ENCODE results near the gene DIS3L2.
"Not testable (repeated sequence)": the region's sequence is repeated elsewhere in the genome, so short reads cannot be mapped to it uniquely, and the experiment has no call there.

Gene DIS3L2

GRCh38 chr2:232030229-232030628, 68.7 kb downstream of the DIS3L2 start:
- no peak for TF ChIP-seq HDGF (IDR thresholded peaks at IDR 0.05; ENCODE audit: borderline replicate concordance)
- POLR2A ChIA-PET = no interaction called here

GRCh38 chr2:232035292-232035691, 73.8 kb downstream of the DIS3L2 start:
- POLR2A ChIA-PET; DNase-seq (ENCODE audit: extremely low spot score); CTCF ChIA-PET: not testable (repeated sequence)

More at GRCh38 chr2:232030229-232030628, 68.7 kb downstream of the DIS3L2 start:
- peak; percentile 36 for DNase-seq (ENCODE audit: extremely low spot score)
- CTCF ChIA-PET = no interaction called here

- DNase-seq (ENCODE audit: extremely low spot score); CTCF ChIA-PET; POLR2A ChIA-PET: not testable (repeated sequence)
These were observed 75.4 kb downstream of the DIS3L2 start for GRCh38 chr2:232036876-232037275.

GRCh38 chr2:232038251-232038880, 76.9 kb downstream of the DIS3L2 start:
- TF ChIP-seq FOXA1 (IDR thresholded peaks at IDR 0.05) = no peak
- POLR2A ChIA-PET = no interaction called here
- no peak for DNase-seq (ENCODE audit: extremely low spot score)
- CTCF ChIA-PET = no interaction called here

- no peak for DNase-seq (ENCODE audit: extremely low spot score)
- CTCF ChIA-PET = no interaction called here
- no peak for TF ChIP-seq ZNF384 (IDR thresholded peaks at IDR 0.05)
- TF ChIP-seq FOXM1 (IDR thresholded peaks at IDR 0.05; ENCODE audit: borderline replicate concordance) = no peak
- TF ChIP-seq ARNT (IDR thresholded peaks at IDR 0.05) = no peak
- TF ChIP-seq NFRKB (IDR thresholded peaks at IDR 0.05) = no peak
- no peak for TF ChIP-seq TARDBP (IDR thresholded peaks at IDR 0.05)
- no peak for TF ChIP-seq FOXK2 (IDR thresholded peaks at IDR 0.05)
- no peak for TF ChIP-seq ELF4 (IDR thresholded peaks at IDR 0.05)
- no peak for TF ChIP-seq HDGF (IDR thresholded peaks at IDR 0.05; ENCODE audit: borderline replicate concordance)
- no peak for TF ChIP-seq CTBP1 (IDR thresholded peaks at IDR 0.05; ENCODE audit: borderline replicate concordance)
- no peak for TF ChIP-seq BHLHE40 (IDR thresholded peaks at IDR 0.05; ENCODE audit: borderline replicate concordance)
- no peak for TF ChIP-seq FOXA1 (IDR thresholded peaks at IDR 0.05)
- POLR2A ChIA-PET = no interaction called here
These were observed 77.5 kb downstream of the DIS3L2 start for GRCh38 chr2:232038881-232039485.

GRCh38 chr2:232042911-232043574, 81.5 kb downstream of the DIS3L2 start:
- TF ChIP-seq ELF4 (IDR thresholded peaks at IDR 0.05) = no peak
- no peak for TF ChIP-seq LEF1 (IDR thresholded peaks at IDR 0.05; ENCODE audit: borderline replicate concordance)
- TF ChIP-seq HDGF (IDR thresholded peaks at IDR 0.05; ENCODE audit: borderline replicate concordance) = no peak
- TF ChIP-seq BHLHE40 (IDR thresholded peaks at IDR 0.05; ENCODE audit: borderline replicate concordance) = no peak
- TF ChIP-seq ZNF384 (IDR thresholded peaks at IDR 0.05) = no peak
- TF ChIP-seq TARDBP (IDR thresholded peaks at IDR 0.05) = no peak
- no peak for TF ChIP-seq SP1 (IDR thresholded peaks at IDR 0.05)
- TF ChIP-seq FOXK2 (IDR thresholded peaks at IDR 0.05) = no peak
- TF ChIP-seq FOXM1 (IDR thresholded peaks at IDR 0.05; ENCODE audit: borderline replicate concordance) = no peak
- TF ChIP-seq NFRKB (IDR thresholded peaks at IDR 0.05) = no peak
- no peak for TF ChIP-seq ARNT (IDR thresholded peaks at IDR 0.05)
- TF ChIP-seq CTBP1 (IDR thresholded peaks at IDR 0.05; ENCODE audit: borderline replicate concordance) = no peak
- no peak for TF ChIP-seq PKNOX1 (IDR thresholded peaks at IDR 0.05)
- no peak for TF ChIP-seq SUZ12 (IDR thresholded peaks at IDR 0.05)
- CTCF ChIA-PET = no interaction called here
- POLR2A ChIA-PET = no interaction called here
- DNase-seq (ENCODE audit: extremely low spot score) = no peak

- ChIA-PET POLR2A (no interaction called here), CTCF (no interaction called here)
- DNase-seq (ENCODE audit: extremely low spot score) = no peak
These were observed 82.5 kb downstream of the DIS3L2 start for GRCh38 chr2:232043966-232044365.

GRCh38 chr2:232049350-232049749, 87.8 kb downstream of the DIS3L2 start:
- TF ChIP-seq PKNOX1 (IDR thresholded peaks at IDR 0.05) (no peak), FOXM1 (IDR thresholded peaks at IDR 0.05; ENCODE audit: borderline replicate concordance) (no peak), TARDBP (IDR thresholded peaks at IDR 0.05) (no peak), FOXK2 (IDR thresholded peaks at IDR 0.05) (no peak), NFRKB (IDR thresholded peaks at IDR 0.05) (no peak), FOXA1 (IDR thresholded peaks at IDR 0.05) (no peak), ZNF384 (IDR thresholded peaks at IDR 0.05) (no peak), SUZ12 (IDR thresholded peaks at IDR 0.05) (no peak), ELF4 (IDR thresholded peaks at IDR 0.05) (no peak)
- DNase-seq (ENCODE audit: extremely low spot score) = no peak
- ChIA-PET CTCF (no interaction called here), POLR2A (no interaction called here)

More at GRCh38 chr2:232043966-232044365, 82.5 kb downstream of the DIS3L2 start:
- TF ChIP-seq SUZ12 (IDR thresholded peaks at IDR 0.05) = no peak
- TF ChIP-seq FOXM1 (IDR thresholded peaks at IDR 0.05; ENCODE audit: borderline replicate concordance) = no peak
- no peak for TF ChIP-seq ARNT (IDR thresholded peaks at IDR 0.05)
- no peak for TF ChIP-seq CTBP1 (IDR thresholded peaks at IDR 0.05; ENCODE audit: borderline replicate concordance)
- TF ChIP-seq ZNF384 (IDR thresholded peaks at IDR 0.05) = no peak
- no peak for TF ChIP-seq HDGF (IDR thresholded peaks at IDR 0.05; ENCODE audit: borderline replicate concordance)
- TF ChIP-seq FOXA1 (IDR thresholded peaks at IDR 0.05) = no peak
- no peak for TF ChIP-seq ELF4 (IDR thresholded peaks at IDR 0.05)
- TF ChIP-seq SP1 (IDR thresholded peaks at IDR 0.05) = no peak
- no peak for TF ChIP-seq NFRKB (IDR thresholded peaks at IDR 0.05)

Measured in HEK293T (cell line).